ENCODE results near the gene PARD6G. TPM values are rescaled to one million over a fixed set of nuclear protein-coding genes. Genes with fewer than 3 reads are reported as not detected.

Gene PARD6G
- total and polyA plus RNA-seq, 9 donors = 8.2 to 16.7 (median 12.5) TPM

DNA sequence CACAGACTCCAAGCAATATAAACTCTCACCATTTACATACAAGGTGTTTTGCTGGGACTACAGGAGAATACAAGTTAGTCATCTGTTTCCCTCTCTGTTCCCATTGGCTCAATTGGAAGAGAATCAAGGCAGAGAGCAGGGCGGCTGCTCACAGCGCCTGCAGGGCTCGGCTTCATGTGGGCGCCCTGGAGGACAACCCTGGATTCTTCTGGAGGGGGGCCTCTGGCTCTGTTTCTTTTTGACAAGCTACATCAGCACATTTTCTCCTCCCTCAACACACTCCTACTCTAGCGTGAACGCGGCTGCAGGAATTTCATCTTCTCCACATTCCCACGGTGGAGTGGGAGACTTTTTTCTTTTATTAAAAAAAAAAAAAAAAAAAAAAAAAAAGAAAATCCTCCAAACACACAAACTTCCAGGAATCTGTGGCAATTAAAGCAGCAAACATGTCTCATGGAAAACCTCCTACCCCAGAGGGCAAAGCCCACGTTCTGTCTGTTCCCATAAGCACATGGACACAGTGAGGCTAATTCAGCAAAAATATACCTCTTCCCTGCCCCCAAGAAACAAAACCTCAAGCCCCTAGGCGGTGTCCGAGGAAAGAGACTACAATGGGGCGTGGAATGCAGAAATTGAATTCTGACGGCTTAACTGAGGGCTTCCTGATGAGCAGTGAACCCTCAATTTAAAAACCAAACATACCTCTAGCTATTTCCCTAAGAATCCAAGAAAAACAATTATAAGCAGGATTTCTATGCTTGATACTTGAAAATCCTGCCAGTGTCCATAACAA lies 50.6 kb downstream of the PARD6G start:
- Histone ChIP-seq H3K27me3 (no peaks in the 10 kb centered on the region), H3K36me3 (no peaks in the 10 kb centered on the region), H3K4me1 (ENCODE audit: insufficient read depth) (peaks cover 9% of the 10 kb centered on the region), H3K9me3 (no peaks in the 10 kb centered on the region), H3K27ac (peak overlapping the region in 1 of 2 donors; percentile 24), H3K4me3 (no peak overlapping the region)
- WGBS, 3 donors = 11 to 17% (median 13%) methylated on average over 13 of the region's 13 CpGs
- intact Hi-C loops (cut with DNase I) = no loop called here
- peak in 2 of 5 donors; percentile 28 to 47 for DNase-seq
- TF ChIP-seq POLR2A (IDR thresholded peaks at IDR 0.05) = no peak
- TF ChIP-seq EP300 (IDR thresholded peaks at IDR 0.05) = no peak
- TF ChIP-seq, protein P1, sequence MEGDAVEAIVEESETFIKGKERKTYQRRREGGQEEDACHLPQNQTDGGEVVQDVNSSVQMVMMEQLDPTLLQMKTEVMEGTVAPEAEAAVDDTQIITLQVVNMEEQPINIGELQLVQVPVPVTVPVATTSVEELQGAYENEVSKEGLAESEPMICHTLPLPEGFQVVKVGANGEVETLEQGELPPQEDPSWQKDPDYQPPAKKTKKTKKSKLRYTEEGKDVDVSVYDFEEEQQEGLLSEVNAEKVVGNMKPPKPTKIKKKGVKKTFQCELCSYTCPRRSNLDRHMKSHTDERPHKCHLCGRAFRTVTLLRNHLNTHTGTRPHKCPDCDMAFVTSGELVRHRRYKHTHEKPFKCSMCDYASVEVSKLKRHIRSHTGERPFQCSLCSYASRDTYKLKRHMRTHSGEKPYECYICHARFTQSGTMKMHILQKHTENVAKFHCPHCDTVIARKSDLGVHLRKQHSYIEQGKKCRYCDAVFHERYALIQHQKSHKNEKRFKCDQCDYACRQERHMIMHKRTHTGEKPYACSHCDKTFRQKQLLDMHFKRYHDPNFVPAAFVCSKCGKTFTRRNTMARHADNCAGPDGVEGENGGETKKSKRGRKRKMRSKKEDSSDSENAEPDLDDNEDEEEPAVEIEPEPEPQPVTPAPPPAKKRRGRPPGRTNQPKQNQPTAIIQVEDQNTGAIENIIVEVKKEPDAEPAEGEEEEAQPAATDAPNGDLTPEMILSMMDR (IDR thresholded peaks at IDR 0.05) = no peak

GRCh38 chr18:80194874-80195570 lies 52.3 kb downstream of the PARD6G start:
- H3K27ac ChIP-seq = no peak overlapping the region
- H3K4me1 ChIP-seq (ENCODE audit: insufficient read depth) = peaks cover 9% of the 10 kb centered on the region
- no peaks in the 10 kb centered on the region for H3K36me3 ChIP-seq
- 89 to 91% (median 91%) methylated on average over 15 of the region's 15 CpGs for whole genome bisulfite sequencing, 3 donors
- no peaks in the 10 kb centered on the region for H3K27me3 ChIP-seq
- H3K4me3 ChIP-seq = no peak overlapping the region
- TF ChIP-seq POLR2A (IDR thresholded peaks at IDR 0.05) (no peak), EP300 (IDR thresholded peaks at IDR 0.05) (no peak)
- TF ChIP-seq, protein P1 (IDR thresholded peaks at IDR 0.05) = no peak
- DNase-seq = no peak
- intact Hi-C loops (cut with DNase I) = no loop called here
- no peaks in the 10 kb centered on the region for H3K9me3 ChIP-seq

GRCh38 chr18:80193701-80194100 lies 53.6 kb downstream of the PARD6G start:
- 25 to 43% (median 40%) methylated on average over 5 of the region's 5 CpGs for WGBS, 3 donors

GRCh38 chr18:80192653-80193385 lies 54.5 kb downstream of the PARD6G start:
- no peak overlapping the region for H3K27ac ChIP-seq
- intact Hi-C loops (cut with DNase I) = no loop called here
- H3K4me1 ChIP-seq (ENCODE audit: insufficient read depth) = peaks cover 18% of the 10 kb centered on the region
- no peaks in the 10 kb centered on the region for H3K27me3 ChIP-seq
- no peaks in the 10 kb centered on the region for H3K36me3 ChIP-seq
- TF ChIP-seq, protein P1 (IDR thresholded peaks at IDR 0.05) = no peak
- TF ChIP-seq EP300 (IDR thresholded peaks at IDR 0.05) (no peak), POLR2A (IDR thresholded peaks at IDR 0.05) (no peak)
- no peak overlapping the region for H3K4me3 ChIP-seq
- no peak for DNase-seq
- H3K9me3 ChIP-seq = no peaks in the 10 kb centered on the region
- WGBS, 3 donors = 73 to 89% (median 76%) methylated on average over 11 of the region's 11 CpGs

More at GRCh38 chr18:80193701-80194100, 53.6 kb downstream of the PARD6G start:
- no peak for DNase-seq
- Histone ChIP-seq H3K4me3 (no peak overlapping the region), H3K9me3 (no peaks in the 10 kb centered on the region), H3K36me3 (no peaks in the 10 kb centered on the region), H3K27me3 (no peaks in the 10 kb centered on the region), H3K27ac (no peak overlapping the region), H3K4me1 (ENCODE audit: insufficient read depth) (peaks cover 17% of the 10 kb centered on the region)
- TF ChIP-seq, protein P1 (IDR thresholded peaks at IDR 0.05) = no peak
- TF ChIP-seq POLR2A (IDR thresholded peaks at IDR 0.05) (no peak), EP300 (IDR thresholded peaks at IDR 0.05) (no peak)
- intact Hi-C loops (cut with DNase I) = no loop called here
